ENCODE data around the gene IFRD2.
A peak's percentile ranks its signal among the peaks of the same experiment; 100 is the strongest.
"Not testable (repeated sequence)": the region's sequence is repeated elsewhere in the genome, so short reads cannot be mapped to it uniquely, and the experiment has no call there.

Gene IFRD2

GRCh38 chr3:50244813-50245212 lies 47.4 kb downstream of the IFRD2 start:
- not testable (repeated sequence) for DNase-seq

- DNase-seq: no peak
Observed at GRCh38 chr3:50243543-50243895, 48.7 kb downstream of the IFRD2 start.

GRCh38 chr3:50242851-50243542 lies 49.2 kb downstream of the IFRD2 start:
- DNase-seq: peak; percentile 63

GRCh38 chr3:50242381-50242770 lies 49.9 kb downstream of the IFRD2 start:
- no peak for DNase-seq

GRCh38 chr3:50241713-50242380 lies 50.4 kb downstream of the IFRD2 start:
- DNase-seq: no peak

GRCh38 chr3:50241163-50241562 lies 51.1 kb downstream of the IFRD2 start:
- no peak for DNase-seq

GRCh38 chr3:50239649-50240048 lies 52.6 kb downstream of the IFRD2 start:
- DNase-seq: no peak

- no peak for DNase-seq
Observed at GRCh38 chr3:50238549-50239026, 53.6 kb downstream of the IFRD2 start.

GRCh38 chr3:50237754-50238548 lies 54.3 kb downstream of the IFRD2 start:
- DNase-seq: peak; percentile 93

Data from activated CD4-positive, alpha-beta T cell treated with anti-CD3 and anti-CD28 coated beads for 48 hours (primary cell).